Right lobe of liver (tissue), 4 donors: ENCODE results near the gene RMRP.

Experiments
- CTCF ChIP-seq, 4 donors: fragments of 200-600 bp in 3 of 4; fragments of 450-650 bp in 1 of 4; IDR thresholded peaks; one replicate each; pipeline versions ENCODE4 v1.5.1 to v1.8.0; 2016 to 2022; ENCODE audit warnings: antibody characterized with exemption in 4 of 4, mild to moderate bottlenecking in 2 of 4
- POLR2A ChIP-seq: fragments of 450-650 bp; IDR thresholded peaks from one replicate; pipeline ENCODE4 v1.6.1; 2017; ENCODE audit warnings: antibody characterized with exemption, mild to moderate bottlenecking
- donor health status: DM: no; HTN: no; CAD: no.
- donor health status: DM: no; HTN: no; CAD: no.
- donor health status: DM: no; HTN: yes; CAD: no.

GRCh38 chr9:35685506-35685905 is 27.7 kb upstream of the RMRP start:
- TF ChIP-seq CTCF (IDR thresholded peaks at IDR 0.05) (no peak), POLR2A (no peak)
